ENCODE results near the gene TEAD3. TPM values are rescaled to one million over a fixed set of nuclear protein-coding genes. Genes with fewer than 3 reads are reported as not detected.

The TEAD3 gene
- total RNA-seq, 1 donor = 23.7 TPM

- no peak within 1 kb of the TSS for H3K4me3 ChIP-seq (ENCODE audit: low read depth, low read length)
- DNase-seq (ENCODE audit: low read depth) = no peak
- no peak for TF ChIP-seq CTCF (IDR thresholded peaks at IDR 0.05; ENCODE audit: insufficient read depth, low read depth, low read length)
Observed at GRCh38 chr6:35512740-35513139, 15.9 kb upstream of the TEAD3 start, which contains the start of gene TULP1. TULP1 (minus strand) TSS chr6:35512896; CDS start chr6:35512858, 38 bp downstream.

- H3K4me3 ChIP-seq (ENCODE audit: low read depth, low read length) = no peak overlapping the region
- DNase-seq (ENCODE audit: low read depth) = no peak
- no peak for TF ChIP-seq CTCF (IDR thresholded peaks at IDR 0.05; ENCODE audit: insufficient read depth, low read depth, low read length)
Observed at GRCh38 chr6:35512006-35512405, 15.1 kb upstream of the TEAD3 start.

- no peak overlapping the region for H3K4me3 ChIP-seq (ENCODE audit: low read depth, low read length)
- TF ChIP-seq CTCF (IDR thresholded peaks at IDR 0.05; ENCODE audit: insufficient read depth, low read depth, low read length) = no peak
- no peak for DNase-seq (ENCODE audit: low read depth)
Observed at GRCh38 chr6:35511562-35511941, 14.7 kb upstream of the TEAD3 start.

GRCh38 chr6:35510916-35511561 is 14.2 kb upstream of the TEAD3 start:
- no peak overlapping the region for H3K4me3 ChIP-seq (ENCODE audit: low read depth, low read length)
- DNase-seq (ENCODE audit: low read depth) = no peak
- TF ChIP-seq CTCF (IDR thresholded peaks at IDR 0.05; ENCODE audit: insufficient read depth, low read depth, low read length) = no peak

GRCh38 chr6:35508542-35508941 is 11.7 kb upstream of the TEAD3 start:
- TF ChIP-seq CTCF (IDR thresholded peaks at IDR 0.05; ENCODE audit: insufficient read depth, low read depth, low read length) = no peak
- no peak overlapping the region for H3K4me3 ChIP-seq (ENCODE audit: low read depth, low read length)
- no peak for DNase-seq (ENCODE audit: low read depth)

- DNase-seq (ENCODE audit: low read depth) = no peak
- no peak for TF ChIP-seq CTCF (IDR thresholded peaks at IDR 0.05; ENCODE audit: insufficient read depth, low read depth, low read length)
- no peak overlapping the region for H3K4me3 ChIP-seq (ENCODE audit: low read depth, low read length)
Observed at GRCh38 chr6:35508027-35508426, 11.1 kb upstream of the TEAD3 start.

- DNase-seq (ENCODE audit: low read depth) = no peak
- TF ChIP-seq CTCF (IDR thresholded peaks at IDR 0.05; ENCODE audit: insufficient read depth, low read depth, low read length) = no peak
- no peak overlapping the region for H3K4me3 ChIP-seq (ENCODE audit: low read depth, low read length)
Observed at GRCh38 chr6:35507221-35507620, 10.3 kb upstream of the TEAD3 start.
